ENCODE results near the gene RBM39. TPM values are rescaled to one million over a fixed set of nuclear protein-coding genes. Genes with fewer than 3 reads are reported as not detected.

RBM39 gene
- total and polyA plus RNA-seq, 9 of the 15 experiments (the other 6 are each of a cell fraction or from before 2014, with no cell fraction given), result 143 to 319 (median 228) TPM

DNA sequence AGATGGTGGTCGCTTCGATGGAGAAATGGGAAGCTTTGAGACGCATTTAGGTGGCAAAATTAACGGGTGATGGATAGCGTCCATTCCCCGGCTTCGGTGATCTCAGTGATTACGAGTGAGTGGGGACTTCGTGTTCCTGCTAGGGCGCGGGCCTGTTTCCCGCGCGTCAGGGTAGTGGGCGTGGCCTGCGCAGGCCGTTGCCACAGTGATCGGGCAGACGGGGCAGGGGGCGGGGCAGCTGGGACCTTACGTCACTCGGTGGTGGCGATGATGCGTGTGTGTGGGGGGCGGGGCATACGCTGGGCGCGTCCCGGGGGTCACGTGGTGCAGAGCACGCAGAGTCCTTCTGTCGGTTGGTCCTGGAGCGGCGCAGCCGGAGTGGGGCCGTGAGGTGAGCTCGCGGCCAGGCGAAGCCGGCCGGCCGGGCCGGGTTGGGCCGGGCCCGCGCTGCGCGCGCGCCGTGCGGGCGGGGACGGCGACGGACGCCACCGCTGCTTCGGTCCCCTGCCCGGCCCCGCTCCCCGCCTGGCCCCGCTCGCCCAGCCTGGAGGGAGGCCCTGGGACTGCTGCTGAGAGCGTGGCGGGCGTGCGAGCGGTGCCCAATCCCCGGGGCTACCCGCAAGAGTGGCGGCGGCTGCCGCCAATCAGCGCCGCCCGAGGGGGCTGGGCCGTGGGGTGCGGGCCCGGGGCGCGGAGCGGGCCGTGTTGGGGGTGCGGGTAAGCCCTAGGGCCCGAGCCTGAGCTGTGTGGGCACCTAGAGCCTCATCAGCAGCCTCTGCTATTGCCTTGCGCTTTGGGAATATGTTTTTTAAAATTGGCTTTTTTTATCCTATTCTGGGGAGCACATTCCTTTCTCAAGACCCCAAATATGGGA is 29.9 kb upstream of the RBM39 start, which contains the start of gene PHF20 (continued):
- TF ChIP-seq, protein P1, sequence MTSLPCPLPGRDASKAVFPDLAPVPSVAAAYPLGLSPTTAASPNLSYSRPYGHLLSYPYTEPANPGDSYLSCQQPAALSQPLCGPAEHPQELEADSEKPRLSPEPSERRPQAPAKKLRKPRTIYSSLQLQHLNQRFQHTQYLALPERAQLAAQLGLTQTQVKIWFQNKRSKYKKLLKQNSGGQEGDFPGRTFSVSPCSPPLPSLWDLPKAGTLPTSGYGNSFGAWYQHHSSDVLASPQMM (CRISPR knock-in tag; IDR thresholded peaks at IDR 0.05), result no peak
- TF ChIP-seq SAFB (IDR thresholded peaks at IDR 0.05; ENCODE audit: borderline replicate concordance, low read depth, low read length) (no peak), ZNF3 (CRISPR knock-in tag; IDR thresholded peaks at IDR 0.05) (no peak), SREBF2 (CRISPR knock-in tag; IDR thresholded peaks at IDR 0.05) (0 out of 2 replicates have a peak, but pooled peaks have one; percentile 74), STAT5A (IDR thresholded peaks at IDR 0.05; ENCODE audit: borderline replicate concordance, low read length) (no peak), E2F3 (CRISPR knock-in tag; IDR thresholded peaks at IDR 0.05) (peak; percentile 95), ZKSCAN1 (IDR thresholded peaks at IDR 0.05; ENCODE audit: low read depth, low read length) (peak; percentile 19; the same call in 1 of the 2 replicates), SMARCB1 (IDR thresholded peaks at IDR 0.05; ENCODE audit: insufficient read length, low read depth) (no peak), POLR2AphosphoS2 (IDR thresholded peaks at IDR 0.05; ENCODE audit: low read length) (no peak), RFX5 (IDR thresholded peaks at IDR 0.05; ENCODE audit: low read depth, low read length) (no peak), NFXL1 (CRISPR knock-in tag; IDR thresholded peaks at IDR 0.05) (no peak), ELF1 (tag; IDR thresholded peaks at IDR 0.05) (no peak), STAT5B (CRISPR knock-in tag; IDR thresholded peaks at IDR 0.05) (no peak), LEF1 (IDR thresholded peaks at IDR 0.05) (0 out of 2 replicates have a peak, but pooled peaks have one; percentile 32)
- TF ChIP-seq, protein P2, sequence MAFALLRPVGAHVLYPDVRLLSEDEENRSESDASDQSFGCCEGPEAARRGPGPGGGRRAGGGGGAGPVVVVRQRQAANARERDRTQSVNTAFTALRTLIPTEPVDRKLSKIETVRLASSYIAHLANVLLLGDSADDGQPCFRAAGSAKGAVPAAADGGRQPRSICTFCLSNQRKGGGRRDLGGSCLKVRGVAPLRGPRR (CRISPR knock-in tag; IDR thresholded peaks at IDR 0.05), result no peak
- TF ChIP-seq, protein P3, sequence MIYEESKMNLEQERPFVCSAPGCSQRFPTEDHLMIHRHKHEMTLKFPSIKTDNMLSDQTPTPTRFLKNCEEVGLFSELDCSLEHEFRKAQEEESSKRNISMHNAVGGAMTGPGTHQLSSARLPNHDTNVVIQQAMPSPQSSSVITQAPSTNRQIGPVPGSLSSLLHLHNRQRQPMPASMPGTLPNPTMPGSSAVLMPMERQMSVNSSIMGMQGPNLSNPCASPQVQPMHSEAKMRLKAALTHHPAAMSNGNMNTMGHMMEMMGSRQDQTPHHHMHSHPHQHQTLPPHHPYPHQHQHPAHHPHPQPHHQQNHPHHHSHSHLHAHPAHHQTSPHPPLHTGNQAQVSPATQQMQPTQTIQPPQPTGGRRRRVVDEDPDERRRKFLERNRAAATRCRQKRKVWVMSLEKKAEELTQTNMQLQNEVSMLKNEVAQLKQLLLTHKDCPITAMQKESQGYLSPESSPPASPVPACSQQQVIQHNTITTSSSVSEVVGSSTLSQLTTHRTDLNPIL (CRISPR knock-in tag; IDR thresholded peaks at IDR 0.05), result no peak
- TF ChIP-seq, protein P4, sequence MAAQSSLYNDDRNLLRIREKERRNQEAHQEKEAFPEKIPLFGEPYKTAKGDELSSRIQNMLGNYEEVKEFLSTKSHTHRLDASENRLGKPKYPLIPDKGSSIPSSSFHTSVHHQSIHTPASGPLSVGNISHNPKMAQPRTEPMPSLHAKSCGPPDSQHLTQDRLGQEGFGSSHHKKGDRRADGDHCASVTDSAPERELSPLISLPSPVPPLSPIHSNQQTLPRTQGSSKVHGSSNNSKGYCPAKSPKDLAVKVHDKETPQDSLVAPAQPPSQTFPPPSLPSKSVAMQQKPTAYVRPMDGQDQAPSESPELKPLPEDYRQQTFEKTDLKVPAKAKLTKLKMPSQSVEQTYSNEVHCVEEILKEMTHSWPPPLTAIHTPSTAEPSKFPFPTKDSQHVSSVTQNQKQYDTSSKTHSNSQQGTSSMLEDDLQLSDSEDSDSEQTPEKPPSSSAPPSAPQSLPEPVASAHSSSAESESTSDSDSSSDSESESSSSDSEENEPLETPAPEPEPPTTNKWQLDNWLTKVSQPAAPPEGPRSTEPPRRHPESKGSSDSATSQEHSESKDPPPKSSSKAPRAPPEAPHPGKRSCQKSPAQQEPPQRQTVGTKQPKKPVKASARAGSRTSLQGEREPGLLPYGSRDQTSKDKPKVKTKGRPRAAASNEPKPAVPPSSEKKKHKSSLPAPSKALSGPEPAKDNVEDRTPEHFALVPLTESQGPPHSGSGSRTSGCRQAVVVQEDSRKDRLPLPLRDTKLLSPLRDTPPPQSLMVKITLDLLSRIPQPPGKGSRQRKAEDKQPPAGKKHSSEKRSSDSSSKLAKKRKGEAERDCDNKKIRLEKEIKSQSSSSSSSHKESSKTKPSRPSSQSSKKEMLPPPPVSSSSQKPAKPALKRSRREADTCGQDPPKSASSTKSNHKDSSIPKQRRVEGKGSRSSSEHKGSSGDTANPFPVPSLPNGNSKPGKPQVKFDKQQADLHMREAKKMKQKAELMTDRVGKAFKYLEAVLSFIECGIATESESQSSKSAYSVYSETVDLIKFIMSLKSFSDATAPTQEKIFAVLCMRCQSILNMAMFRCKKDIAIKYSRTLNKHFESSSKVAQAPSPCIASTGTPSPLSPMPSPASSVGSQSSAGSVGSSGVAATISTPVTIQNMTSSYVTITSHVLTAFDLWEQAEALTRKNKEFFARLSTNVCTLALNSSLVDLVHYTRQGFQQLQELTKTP (IDR thresholded peaks at IDR 0.05; ENCODE audit: low read depth in 1 of 2, partially characterized antibody in 2 of 2), result peak in 1 of 2 experiments; percentile 37
- TF ChIP-seq, protein P5, sequence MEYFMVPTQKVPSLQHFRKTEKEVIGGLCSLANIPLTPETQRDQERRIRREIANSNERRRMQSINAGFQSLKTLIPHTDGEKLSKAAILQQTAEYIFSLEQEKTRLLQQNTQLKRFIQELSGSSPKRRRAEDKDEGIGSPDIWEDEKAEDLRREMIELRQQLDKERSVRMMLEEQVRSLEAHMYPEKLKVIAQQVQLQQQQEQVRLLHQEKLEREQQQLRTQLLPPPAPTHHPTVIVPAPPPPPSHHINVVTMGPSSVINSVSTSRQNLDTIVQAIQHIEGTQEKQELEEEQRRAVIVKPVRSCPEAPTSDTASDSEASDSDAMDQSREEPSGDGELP (CRISPR knock-in tag; IDR thresholded peaks at IDR 0.05; ENCODE audit: borderline replicate concordance), result peak; percentile 91
